ENCODE results near the gene MEIOC.
"Not testable (repeated sequence)": the region's sequence is repeated elsewhere in the genome, so short reads cannot be mapped to it uniquely, and the experiment has no call there.

The MEIOC gene

DNA sequence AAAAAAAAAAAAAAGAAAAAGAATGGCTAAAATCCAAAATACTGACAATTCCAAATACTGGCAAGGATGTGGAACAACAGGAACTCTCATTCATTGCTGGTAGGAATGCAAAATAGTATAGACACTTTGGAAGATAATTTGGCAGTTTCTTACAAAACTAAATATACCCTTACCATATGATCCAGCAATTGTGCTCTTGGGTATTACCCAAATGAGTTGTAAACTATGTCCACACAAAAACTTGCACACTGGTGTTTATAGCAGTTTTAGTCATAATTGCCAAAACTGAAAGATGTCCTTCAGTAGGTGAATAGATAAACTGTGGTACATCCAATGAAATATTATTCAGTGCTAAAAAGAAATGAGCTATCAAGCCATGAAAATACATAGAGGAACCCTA, 8.5 kb upstream of the MEIOC start:
- no peak for DNase-seq (ENCODE audit: low spot score)

DNA sequence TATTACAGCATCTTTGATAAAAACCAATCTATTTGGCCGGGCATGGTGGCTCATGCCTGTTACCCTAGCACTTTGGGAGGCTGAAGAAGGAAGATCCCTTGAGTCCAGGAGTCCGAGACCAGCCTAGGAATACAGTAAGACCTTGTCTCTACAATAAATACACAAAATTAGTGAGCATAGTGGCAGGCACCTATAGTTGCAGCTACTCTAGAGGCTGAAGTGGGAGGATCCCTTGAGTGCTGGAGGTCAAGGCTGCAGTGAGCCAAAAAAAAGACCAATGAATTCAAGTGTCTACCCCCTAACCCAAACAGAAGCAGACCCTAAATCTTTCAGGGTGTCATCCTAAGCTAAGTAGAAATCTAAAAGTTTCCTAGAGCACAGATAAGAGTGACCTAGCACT, 7.3 kb upstream of the MEIOC start:
- no peak for DNase-seq (ENCODE audit: low spot score)

DNA sequence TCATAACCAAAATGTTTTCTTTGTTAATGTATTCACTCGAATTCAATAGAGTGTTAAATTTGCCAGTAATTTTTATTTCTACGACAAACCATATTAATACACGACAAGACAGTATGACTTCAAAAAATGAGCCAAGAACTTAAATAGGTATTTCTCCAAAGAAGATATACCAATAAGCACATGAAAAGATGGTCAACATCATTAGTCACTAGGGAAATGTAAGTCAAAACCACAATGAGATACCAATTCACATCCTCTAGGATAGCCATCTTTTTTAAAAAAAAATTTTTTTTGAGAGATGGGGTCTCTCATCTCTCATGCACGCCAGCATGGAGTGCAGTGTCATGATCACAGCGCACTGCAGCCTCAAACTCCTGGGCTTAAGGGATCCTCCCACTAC, 5.0 kb upstream of the MEIOC start:
- no peak for DNase-seq (ENCODE audit: low spot score)

DNA sequence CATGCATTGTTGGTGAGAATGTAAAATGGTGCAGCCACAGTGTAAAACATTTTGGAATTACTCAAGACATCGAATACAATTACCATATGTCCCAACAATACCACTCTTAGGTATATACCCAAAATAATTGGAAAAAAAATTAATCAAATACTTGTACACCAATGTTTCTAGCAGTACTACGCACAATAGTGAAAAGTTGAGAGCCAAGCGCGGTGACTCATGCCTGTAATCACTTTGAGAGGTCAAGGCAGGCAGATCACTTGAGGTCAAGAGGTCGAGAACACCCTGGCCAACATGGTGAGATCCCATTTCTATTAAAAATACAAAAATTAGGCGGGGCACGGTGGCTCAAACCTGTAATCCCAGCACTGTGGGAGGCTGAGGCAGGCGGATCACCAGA, 3.5 kb upstream of the MEIOC start:
- no peak for DNase-seq (ENCODE audit: low spot score)

DNA sequence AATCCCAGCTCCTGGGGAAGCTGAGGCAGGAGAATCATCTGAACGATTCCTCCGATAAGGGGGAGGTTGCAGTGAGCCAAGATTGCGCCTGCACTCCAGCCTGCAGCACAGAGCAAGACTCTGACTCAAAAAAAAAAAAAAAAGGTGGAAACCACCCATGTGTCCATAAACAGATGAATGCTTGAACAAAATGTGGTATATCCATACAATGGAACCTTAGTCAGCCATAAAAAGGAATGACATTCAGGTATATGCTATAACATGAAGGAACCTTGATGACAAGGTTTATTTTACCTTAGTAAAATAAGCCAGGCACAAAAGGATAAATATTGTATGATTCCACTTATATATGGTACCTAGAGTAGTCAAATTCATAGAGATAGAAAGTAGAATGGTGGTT, 2.9 kb upstream of the MEIOC start:
- no peak for DNase-seq (ENCODE audit: low spot score)

DNA sequence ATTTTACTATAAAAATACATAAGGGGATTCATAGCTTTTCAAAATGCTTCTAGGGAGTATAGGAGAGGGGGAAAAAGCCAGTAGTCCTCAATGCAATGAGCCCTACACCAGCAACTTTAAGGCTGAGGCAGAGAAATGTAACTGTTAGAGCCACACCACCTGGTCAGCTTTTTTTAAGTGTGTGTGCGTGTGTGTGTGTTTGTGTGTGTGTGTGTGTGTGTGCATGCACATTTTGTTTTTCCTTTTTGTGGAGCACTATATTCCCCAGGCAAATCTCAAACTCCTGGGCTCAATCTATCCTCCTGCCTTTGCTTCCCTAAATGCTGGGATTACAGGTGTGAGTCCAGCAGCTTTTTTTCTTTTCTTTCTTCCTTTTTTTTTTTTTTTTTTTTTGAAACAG, 2.3 kb upstream of the MEIOC start:
- DNase-seq (ENCODE audit: low spot score): no peak

DNA sequence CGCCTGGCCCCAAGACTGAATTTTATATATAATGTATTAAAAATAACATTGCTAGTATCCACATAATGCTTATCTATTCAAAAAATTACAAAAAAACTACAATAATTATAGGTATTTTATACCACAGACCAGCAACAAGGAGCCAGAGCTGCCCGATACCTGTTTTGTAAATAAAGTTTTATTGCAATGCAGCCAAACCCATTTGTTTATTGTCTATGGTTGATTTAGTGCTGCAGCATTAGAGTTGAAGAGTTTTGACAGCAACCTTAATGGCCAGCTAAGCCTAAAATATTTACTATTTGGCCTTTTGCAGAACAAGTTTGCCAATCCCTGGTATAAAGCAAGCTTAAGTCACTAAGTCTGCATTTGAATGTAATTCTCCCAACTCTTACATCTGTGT, 5.6 kb downstream of the MEIOC start:
- no peak for DNase-seq (ENCODE audit: low spot score)

DNA sequence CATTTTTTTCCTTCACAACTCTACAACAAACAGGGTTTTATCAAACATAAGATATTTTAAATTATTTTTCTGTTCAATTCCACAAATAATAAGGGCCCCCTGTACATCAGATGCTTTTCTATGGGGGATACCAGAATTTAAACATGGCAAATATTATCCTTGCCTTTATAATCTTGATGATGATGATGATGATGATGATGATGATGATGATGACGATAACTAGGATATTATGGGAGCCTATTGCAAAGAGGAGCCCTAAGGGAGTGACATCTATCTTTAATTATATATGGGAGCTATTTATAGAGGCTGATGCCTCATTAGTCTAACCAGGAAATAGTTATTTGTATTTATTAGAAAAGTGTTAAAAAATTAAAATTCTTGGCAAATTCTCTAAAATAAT, 6.8 kb downstream of the MEIOC start:
- DNase-seq (ENCODE audit: low spot score): no peak

DNA sequence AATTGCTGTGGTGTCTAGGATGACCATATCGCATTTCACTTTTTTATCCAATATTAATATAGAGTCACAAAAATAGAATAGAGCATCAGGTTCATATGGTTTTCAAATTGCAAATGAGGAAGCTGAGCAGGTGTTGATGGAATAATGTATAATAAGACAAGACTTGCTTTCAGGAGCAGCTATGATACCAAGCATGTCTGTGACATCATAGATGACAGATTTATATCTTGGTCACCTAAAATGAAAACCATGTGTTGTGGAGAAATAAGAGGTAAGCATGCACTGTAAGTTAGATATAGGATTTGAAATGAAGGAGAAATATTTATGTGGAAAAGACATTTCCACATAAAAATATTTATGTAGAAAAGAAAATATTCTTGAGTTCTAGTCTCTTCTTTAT, 8.6 kb downstream of the MEIOC start:
- no peak for DNase-seq (ENCODE audit: low spot score)

DNA sequence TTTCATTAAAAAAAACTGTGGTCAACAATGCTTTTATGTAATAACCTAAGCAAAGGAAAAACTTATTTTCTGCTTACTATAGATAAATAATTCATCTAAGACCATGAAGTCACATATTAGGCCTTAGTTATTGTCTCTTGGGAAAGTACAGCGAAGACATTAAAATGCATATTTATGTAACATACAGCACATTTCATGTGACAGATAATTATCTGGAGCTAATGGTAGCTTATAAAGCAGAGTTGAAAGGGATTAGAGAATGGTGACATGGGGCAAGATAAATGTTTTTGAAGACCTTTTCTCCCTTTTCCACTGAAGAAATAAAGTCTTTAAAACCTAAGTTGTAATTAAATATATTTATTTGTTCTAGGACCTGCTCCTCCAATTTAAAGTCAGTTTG, 9.7 kb downstream of the MEIOC start:
- DNase-seq (ENCODE audit: low spot score): no peak

DNA sequence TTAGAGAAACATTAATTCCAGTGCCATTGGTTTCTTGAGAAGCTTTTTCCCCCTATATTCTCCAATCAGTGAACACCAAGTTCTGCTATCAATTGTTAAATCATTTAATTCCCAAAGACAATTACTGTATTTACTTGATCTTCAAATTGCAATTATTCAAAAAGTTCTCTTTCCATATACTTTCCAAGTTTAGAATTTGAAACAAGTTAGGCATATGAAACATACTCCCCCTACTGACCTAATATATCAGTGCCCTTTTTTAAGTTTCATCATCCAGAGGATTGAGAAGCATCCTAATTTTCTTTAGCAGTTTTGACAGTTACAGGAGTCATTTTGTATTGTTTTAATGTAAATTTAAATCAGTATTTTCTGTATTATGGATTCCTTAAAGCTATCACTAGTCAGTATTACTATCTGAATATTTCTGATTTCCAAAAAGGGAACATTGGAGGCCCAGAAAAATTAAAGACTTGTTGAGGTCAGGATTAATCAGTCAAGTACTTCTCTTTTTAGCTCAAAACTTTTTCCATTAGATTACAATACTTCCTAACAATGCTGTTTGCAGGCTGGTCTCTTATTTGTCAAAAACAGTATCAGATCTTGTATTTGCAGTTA, 16.3 kb downstream of the MEIOC start:
- no peak for DNase-seq (ENCODE audit: low spot score)

DNA sequence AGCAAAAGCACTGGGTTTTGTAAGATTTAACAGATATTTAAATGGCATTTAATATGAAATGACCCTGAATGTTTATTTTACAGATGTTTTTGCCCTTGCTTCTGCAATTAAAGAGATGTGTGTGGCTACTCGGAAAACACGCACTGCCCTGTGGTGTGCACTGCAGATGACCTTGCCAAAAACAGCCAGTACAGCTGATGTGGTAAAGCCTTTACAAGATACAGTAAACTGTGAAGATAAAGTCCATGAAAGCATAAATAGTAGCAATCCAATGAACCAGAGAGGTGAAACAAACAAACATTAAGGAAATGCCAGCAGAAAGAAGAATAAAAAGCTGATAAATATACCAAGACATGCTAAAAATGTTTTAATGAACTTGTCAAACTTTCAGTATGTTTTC, 17.6 kb downstream of the MEIOC start:
- no peak for DNase-seq (ENCODE audit: low spot score)

DNA sequence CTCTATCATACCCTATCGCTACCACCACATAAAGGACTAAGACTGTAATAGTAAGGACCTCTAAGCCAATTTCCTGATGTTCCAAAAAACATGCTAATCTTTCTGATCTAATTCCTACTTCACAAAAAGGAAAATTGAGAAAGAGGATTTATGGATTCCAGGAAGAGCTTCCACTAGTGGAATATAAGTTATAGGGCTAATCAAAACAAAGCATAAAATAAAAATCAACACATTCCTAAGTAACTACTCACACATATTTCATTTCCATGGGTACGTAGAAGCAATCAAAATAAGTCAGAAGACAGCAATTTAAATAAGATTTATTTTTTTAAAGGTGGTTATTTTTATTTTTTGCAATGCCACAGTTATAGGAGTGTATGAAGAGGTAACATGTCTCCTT, 20.9 kb downstream of the MEIOC start:
- DNase-seq (ENCODE audit: low spot score): peak; percentile 37

DNA sequence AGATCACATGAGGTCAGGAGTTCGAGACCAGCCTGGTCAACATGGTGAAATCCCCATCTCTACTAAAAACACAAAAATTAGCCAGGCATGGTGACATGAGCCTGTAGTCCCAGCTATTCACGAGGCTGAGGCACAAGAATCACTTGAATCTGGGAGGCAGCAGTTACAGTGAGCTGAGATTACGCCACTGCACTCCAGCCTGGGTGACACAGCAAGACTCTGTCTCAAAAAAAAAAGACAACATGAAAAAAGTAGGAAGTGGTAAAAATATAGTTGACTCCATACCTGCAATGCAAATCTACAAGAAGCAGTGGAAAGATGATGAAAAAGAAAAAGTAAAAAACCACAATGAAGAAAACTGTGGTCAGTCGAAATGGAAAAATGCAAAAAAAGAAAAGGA, 27.0 kb downstream of the MEIOC start:
- DNase-seq (ENCODE audit: low spot score): not testable (repeated sequence)

DNA sequence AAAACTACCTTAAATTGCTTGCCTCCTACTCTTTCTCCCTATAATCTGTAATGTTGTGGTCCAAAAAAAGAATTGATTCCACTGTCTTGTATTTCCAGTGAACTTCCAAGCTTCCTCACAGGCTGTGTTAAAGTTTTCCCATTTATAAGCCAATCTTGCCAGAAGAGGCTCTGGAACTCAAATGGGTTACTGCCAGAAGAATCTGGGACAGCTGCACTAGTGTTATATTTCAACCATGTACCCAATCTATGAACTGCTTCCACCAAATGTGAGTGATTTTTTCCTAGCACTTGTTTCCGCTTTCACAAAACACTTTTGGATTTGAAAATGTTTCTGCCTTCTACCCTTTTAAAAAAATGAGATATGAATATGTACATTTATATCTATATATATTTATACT, 31.5 kb downstream of the MEIOC start:
- DNase-seq (ENCODE audit: low spot score): no peak

DNA sequence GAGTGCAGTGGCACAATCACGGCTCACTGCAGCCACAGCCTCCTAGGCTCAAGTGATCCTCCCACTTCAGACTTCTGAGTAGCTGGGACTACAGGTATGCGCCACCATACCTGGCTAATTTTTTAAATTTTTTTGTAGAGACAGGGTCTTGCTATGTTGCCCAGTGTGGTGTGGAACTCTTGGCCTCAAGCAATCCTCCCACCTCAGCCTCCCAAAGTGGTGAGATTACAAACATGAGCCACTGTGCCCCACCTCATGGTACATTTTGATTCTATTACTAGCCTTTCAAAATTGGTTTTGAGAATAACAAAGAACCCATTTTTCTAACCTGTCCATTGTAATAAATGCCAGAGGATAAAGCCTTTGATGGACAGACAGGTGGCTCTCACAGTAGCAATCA, 31.9 kb downstream of the MEIOC start:
- DNase-seq (ENCODE audit: low spot score): no peak

DNA sequence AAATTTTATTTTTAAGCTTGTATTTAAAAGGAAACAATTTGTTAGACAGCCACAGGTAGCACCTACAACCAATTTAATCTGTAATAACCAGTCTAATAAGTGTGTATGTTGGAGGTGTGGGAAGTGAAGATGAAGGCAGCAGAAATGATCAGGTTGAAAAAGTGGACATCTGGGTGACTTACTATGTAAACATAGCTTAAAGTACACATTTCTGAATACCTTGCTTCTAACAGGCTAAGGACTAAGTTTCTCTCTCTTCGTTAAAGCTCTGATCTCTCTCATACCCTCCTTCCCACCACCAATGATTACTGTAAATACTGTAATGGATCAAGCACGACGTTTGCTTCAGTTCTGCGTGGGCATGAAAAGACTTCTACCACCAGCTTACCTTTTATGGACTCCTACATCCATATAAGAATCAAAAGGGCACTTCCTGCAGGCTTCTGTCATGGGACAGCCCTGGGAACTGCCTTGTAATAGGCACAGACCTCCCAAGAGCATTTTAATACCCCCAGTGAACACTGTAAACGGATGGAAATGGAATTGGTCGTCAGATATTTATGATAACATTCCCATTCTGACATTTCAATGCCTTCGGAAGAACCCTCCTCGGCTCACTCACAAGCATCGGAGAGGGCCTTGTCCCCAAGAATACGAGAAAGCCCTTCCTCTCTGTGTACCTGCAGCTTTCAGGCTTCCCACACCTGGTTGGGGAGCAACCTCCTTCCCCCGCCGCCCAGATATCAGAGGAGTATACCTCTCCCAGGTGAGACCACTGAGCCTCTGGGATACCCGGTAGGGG, 32.6 kb downstream of the MEIOC start:
- peak; percentile 18 for DNase-seq (ENCODE audit: low spot score)

DNA sequence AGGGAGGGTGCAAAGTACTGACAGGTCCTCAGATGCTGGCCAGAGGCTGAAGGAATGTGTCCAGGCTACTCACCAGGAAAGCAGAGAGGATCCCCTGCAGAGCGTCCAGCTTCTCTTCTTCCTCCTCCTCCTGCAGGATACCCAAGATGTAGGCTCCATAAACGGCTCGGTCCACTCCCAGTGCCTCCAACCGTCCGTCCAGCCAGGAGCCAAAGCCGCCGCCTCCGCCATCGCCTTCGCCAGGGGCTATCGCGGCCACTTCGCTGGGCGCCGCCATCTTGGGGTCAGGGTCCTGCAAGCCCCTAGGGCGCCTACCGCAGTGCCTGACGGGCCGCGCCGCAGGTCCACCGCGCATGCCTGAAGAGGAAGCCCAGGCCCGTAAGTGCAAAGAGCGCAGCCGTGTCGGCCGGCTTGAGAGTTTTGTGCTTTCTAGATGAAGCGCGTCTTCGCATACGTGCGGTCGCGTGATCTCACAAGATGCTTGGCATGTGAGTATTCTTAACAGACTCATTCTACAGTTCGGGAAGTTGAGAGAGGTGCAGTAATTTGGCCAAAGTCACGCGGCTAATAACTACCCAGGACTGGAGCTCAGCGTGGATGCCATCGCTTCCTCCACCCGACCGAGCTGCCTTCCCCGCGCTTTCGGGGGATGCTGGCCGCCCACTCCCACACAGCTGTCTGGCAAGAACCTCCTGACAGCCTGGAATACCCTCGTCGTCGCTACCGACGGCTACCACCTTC, 33.4 kb downstream of the MEIOC start, which contains the start of gene CCDC43:
CCDC43 (minus strand) TSS at position 300 of the 741 bp plus-strand sequence; CDS start at position 277, 23 bp downstream.
- peak; percentile 96 for DNase-seq (ENCODE audit: low spot score)

DNA sequence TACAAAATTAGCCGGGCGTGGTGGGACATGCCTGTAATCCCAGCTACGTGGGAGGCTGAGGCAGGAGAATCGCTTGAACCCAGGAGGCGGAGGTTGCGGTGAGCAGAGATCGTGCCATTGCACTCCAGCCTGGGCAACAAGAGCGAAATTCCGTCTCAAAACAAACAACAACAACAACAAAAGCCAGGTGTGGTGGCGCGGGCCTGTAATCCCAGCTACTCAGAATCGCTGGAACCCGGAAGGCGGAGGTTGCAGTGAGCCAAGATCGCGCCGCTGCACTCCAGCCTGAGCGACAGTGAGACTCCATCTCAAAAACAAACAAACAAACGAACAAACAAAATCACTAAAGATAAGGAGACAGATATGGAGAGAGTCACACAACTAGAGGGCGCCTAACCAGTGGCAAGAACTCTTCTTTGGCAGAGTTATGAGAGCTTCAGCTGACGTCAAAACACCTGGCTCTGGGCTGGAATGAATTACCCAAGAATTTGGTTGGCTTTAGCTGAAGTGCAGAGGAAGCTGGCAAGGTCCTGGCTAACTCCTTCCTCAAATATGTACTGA, 34.6 kb downstream of the MEIOC start:
- not testable (repeated sequence) for DNase-seq (ENCODE audit: low spot score)

DNA sequence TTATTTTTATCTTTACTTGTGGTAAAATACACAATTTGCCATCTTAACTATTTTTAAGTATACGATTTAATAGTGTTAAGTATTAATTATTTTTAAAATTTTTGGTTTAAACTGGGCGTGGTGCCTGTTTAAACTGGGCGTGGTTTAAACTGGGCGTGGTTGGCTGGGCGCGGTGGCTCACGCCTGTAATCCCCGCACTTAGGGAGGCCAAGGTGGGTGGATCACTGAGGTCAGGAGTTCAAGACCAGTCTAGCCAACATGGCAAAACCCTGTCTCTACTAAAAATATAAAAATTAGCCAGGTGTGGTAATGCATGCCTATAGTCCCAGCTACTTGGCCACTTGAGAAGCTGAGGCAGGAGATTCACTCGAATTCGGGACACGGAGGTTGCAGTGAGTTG, 37.3 kb downstream of the MEIOC start:
- no peak for DNase-seq (ENCODE audit: low spot score)

DNA sequence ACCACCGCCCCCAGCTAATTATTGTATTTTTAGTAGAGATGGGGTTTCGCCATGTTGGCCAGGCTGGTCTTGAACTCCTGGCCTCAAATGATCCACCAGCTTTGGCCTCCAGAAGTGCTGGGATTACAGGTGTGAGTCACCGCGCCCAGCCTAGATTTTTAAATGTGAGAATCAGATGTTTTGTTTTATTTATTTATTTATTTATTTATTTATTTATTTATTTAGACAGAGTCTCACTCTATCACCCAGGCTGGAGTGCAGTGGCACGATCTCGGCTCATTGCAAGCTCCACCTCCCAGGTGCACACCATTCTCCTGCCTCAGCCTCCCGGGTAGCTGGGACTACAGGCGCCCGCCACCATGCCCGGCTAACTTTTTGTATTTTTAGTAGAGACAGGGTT, 44.0 kb downstream of the MEIOC start:
- not testable (repeated sequence) for DNase-seq (ENCODE audit: low spot score)

DNA sequence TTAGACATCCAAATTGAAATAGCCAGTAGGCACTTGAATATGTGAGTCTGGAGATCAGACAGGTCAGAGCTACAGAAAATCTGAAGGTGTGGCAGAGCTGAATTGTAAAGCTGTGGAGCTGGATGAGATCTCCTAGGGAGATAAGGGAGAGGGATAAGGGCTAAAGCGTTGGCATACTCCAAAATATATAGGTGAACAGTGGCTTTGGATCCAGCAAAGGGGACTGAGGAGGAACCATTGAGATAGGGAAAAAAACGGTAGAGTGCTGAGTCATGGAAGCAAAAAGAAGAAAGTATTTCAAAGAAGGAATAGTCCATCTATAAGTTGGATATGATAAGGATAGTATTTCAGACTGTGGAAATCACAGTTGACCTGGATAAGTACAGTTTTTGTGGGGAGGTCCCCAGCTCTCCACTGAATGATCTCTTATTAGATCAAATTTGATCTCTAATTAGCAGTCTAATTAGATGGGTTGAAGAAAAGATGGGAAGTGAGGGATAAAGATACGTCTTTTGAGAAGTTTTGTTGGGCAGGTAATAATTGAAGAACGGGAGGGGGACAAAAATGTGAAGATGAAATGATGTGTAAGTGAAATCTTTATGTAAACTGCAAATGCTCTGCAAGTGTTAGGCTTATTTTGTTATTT, 51.6 kb downstream of the MEIOC start:
- DNase-seq (ENCODE audit: low spot score): no peak
